Neutrophil (primary cell): ENCODE measurements around the gene CDH5.

ENCODE experiments used
- H3K27ac ChIP-seq: fragments of 200-600 bp; sonication (generic); 2 replicates; pipeline ENCODE4 v1.5.1; 2016; ENCODE audit warnings: mild to moderate bottlenecking, moderate library complexity
- H3K27me3 ChIP-seq: fragments of 200-600 bp; sonication (generic); 2 replicates; pipeline ENCODE4 v1.6.0; 2016; ENCODE audit warnings: mild to moderate bottlenecking
- H3K36me3 ChIP-seq: fragments of 200-600 bp; sonication (generic); 2 replicates; pipeline ENCODE4 v1.5.1; 2017
- H3K4me1 ChIP-seq, 2 experiments: fragments of 200-600 bp in 1 of 2; sonication (generic) in 1 of 2; 1 replicate in 1 of 2; 2 replicates in 1 of 2; pipeline versions ENCODE4 v1.5.1 to v1.6.1; 2013 to 2016; ENCODE audit warnings: low read depth in 1 of 2, low read length in 1 of 2, mild to moderate bottlenecking in 1 of 2, moderate library complexity in 1 of 2; ENCODE audit not compliant: control insufficient read depth in 1 of 2, insufficient read depth in 1 of 2
- H3K4me3 ChIP-seq, 2 experiments: fragments of 200-600 bp in 1 of 2; sonication (generic) in 1 of 2; 1 replicate in 1 of 2; 2 replicates in 1 of 2; pipeline ENCODE4 v1.5.1; 2013 to 2016; ENCODE audit warnings: low read depth in 1 of 2, low read length in 1 of 2, mild to moderate bottlenecking in 1 of 2, moderate library complexity in 1 of 2
- H3K9me3 ChIP-seq: fragments of 200-600 bp; sonication (generic); 2 replicates; pipeline ENCODE4 v1.5.1; 2016
- CTCF ChIP-seq: fragments of 200-600 bp; sonication (generic); IDR thresholded peaks from 2 replicates; pipeline ENCODE4 v1.5.1; 2016; ENCODE audit warnings: antibody characterized with exemption

CDH5 gene

GRCh38 chr16:66440970-66441369, 74.5 kb downstream of the CDH5 start:
- Histone ChIP-seq H3K27me3 (peaks cover 55% of the 10 kb centered on the region), H3K36me3 (no peaks in the 10 kb centered on the region), H3K9me3 (no peaks in the 10 kb centered on the region), H3K4me3 (no peak overlapping the region), H3K27ac (no peak overlapping the region), H3K4me1 (no peaks in the 10 kb centered on the region)
- TF ChIP-seq CTCF: no peak

GRCh38 chr16:66441586-66442375, 75.3 kb downstream of the CDH5 start:
- Histone ChIP-seq H3K27ac (no peak overlapping the region), H3K36me3 (no peaks in the 10 kb centered on the region), H3K9me3 (no peaks in the 10 kb centered on the region), H3K4me1 (no peaks in the 10 kb centered on the region), H3K27me3 (peaks cover 56% of the 10 kb centered on the region), H3K4me3 (no peak overlapping the region)
- no peak for TF ChIP-seq CTCF

GRCh38 chr16:66442502-66443268, 76.2 kb downstream of the CDH5 start:
- H3K27me3 ChIP-seq: peaks cover 58% of the 10 kb centered on the region

GRCh38 chr16:66443269-66443652, 76.8 kb downstream of the CDH5 start:
- Histone ChIP-seq H3K27me3 (peaks cover 61% of the 10 kb centered on the region), H3K4me1 (no peaks in the 10 kb centered on the region), H3K27ac (no peak overlapping the region), H3K9me3 (no peaks in the 10 kb centered on the region), H3K4me3 (no peak overlapping the region), H3K36me3 (no peaks in the 10 kb centered on the region)
- no peak for TF ChIP-seq CTCF

More at GRCh38 chr16:66442502-66443268, 76.2 kb downstream of the CDH5 start:
- Histone ChIP-seq H3K27ac (no peak overlapping the region), H3K4me3 (no peak overlapping the region), H3K4me1 (no peaks in the 10 kb centered on the region), H3K9me3 (no peaks in the 10 kb centered on the region), H3K36me3 (no peaks in the 10 kb centered on the region)
- no peak for TF ChIP-seq CTCF

GRCh38 chr16:66444049-66444481, 77.6 kb downstream of the CDH5 start:
- no peak for TF ChIP-seq CTCF
- H3K4me1 ChIP-seq: no peaks in the 10 kb centered on the region
- no peaks in the 10 kb centered on the region for H3K9me3 ChIP-seq
- H3K27me3 ChIP-seq: peaks cover 56% of the 10 kb centered on the region
- H3K4me3 ChIP-seq: no peak overlapping the region
- no peak overlapping the region for H3K27ac ChIP-seq
- no peaks in the 10 kb centered on the region for H3K36me3 ChIP-seq
